SK-N-SH (cell line): ENCODE results near the gene TRPM8. TPM values are rescaled to one million over a fixed set of nuclear protein-coding genes. Genes with fewer than 3 reads are reported as not detected.
"Not testable (repeated sequence)": the region's sequence is repeated elsewhere in the genome, so short reads cannot be mapped to it uniquely, and the experiment has no call there.

Experiments
- CTCF ChIA-PET: fragments of 300-600, 350-600 bp; formaldehyde crosslinking; extraction: SDS; loops from one replicate; lab custom pipeline; 2021; lab: Yijun Ruan, JAX
- POLR2A ChIA-PET: fragments of 350-600 bp; sonication (Branson Sonifier 250); formaldehyde crosslinking; extraction: SDS; loops from one replicate; lab custom pipeline; 2020; ENCODE audit warnings: antibody characterized with exemption, inconsistent platforms; lab: Yijun Ruan, JAX
- DNase-seq: peaks from one replicate; pipeline ENCODE4 v3.0.0; 2012
- H2AFZ ChIP-seq: fragments of 200-600 bp; sonication (generic); 2 replicates; pipeline ENCODE4 v1.8.1; 2016; ENCODE audit warnings: antibody characterized with exemption, mild to moderate bottlenecking, low read depth
- H3F3A ChIP-seq: fragments of 200-600 bp; sonication (generic); replicated peaks from 2 replicates; pipeline ENCODE3; 2016; ENCODE audit warnings: antibody characterized with exemption, mild to moderate bottlenecking; ENCODE audit not compliant: insufficient read depth
- H3K27ac ChIP-seq, 2 experiments: fragments of 200-500 bp in 1 of 2; fragments of 200-600 bp in 1 of 2; sonication (Bioruptor generic) in 1 of 2; sonication (generic), shearing (Covaris generic) in 1 of 2; 2 replicates each; pipeline versions ENCODE4 v1.5.1 to v1.6.1; 2014 to 2016; ENCODE audit warnings: low read depth in 2 of 2, inconsistent platforms in 1 of 2, low read length in 1 of 2, mild to moderate bottlenecking in 1 of 2, mixed read lengths in 1 of 2
- H3K27me3 ChIP-seq: fragments of 200-600 bp; sonication (generic), shearing (Covaris generic); 2 replicates; pipeline ENCODE4 v1.6.1; 2016; ENCODE audit warnings: mixed run types; ENCODE audit not compliant: insufficient read depth
- H3K36me3 ChIP-seq, 2 experiments: fragments of 200-500 bp in 1 of 2; fragments of 200-600 bp in 1 of 2; sonication (Bioruptor generic) in 1 of 2; sonication (generic) in 1 of 2; replicated peaks in 1 of 2; 2 replicates each; pipeline versions ENCODE3 to v1.5.1; 2014 to 2016; ENCODE audit warnings: low read length in 1 of 2, mild to moderate bottlenecking in 1 of 2; ENCODE audit not compliant: insufficient read depth in 2 of 2, control insufficient read depth in 1 of 2
- H3K4me1 ChIP-seq, 2 experiments: fragments of 200-500 bp in 1 of 2; fragments of 200-600 bp in 1 of 2; sonication (Bioruptor generic) in 1 of 2; sonication (generic), shearing (Covaris generic) in 1 of 2; 2 replicates each; pipeline versions ENCODE4 v1.5.1 to v1.6.1; 2014 to 2016; ENCODE audit warnings: low read depth in 1 of 2, low read length in 1 of 2, mixed run types in 1 of 2; ENCODE audit not compliant: insufficient read depth in 2 of 2, control insufficient read depth in 1 of 2
- H3K4me2 ChIP-seq: fragments of 200-600 bp; sonication (generic), shearing (Covaris generic); 2 replicates; pipeline ENCODE4 v1.6.1; 2017; ENCODE audit warnings: mixed run types
- H3K4me3 ChIP-seq, 2 experiments: fragments of 200-500 bp in 1 of 2; fragments of 200-600 bp in 1 of 2; sonication (Bioruptor generic) in 1 of 2; sonication (generic), shearing (Covaris generic) in 1 of 2; 2 replicates each; pipeline versions ENCODE4 v1.5.1 to v1.8.1; 2014 to 2016; ENCODE audit warnings: low read depth in 2 of 2, inconsistent platforms in 1 of 2, low read length in 1 of 2, mild to moderate bottlenecking in 1 of 2, mixed read lengths in 1 of 2, moderate library complexity in 1 of 2
- H3K79me2 ChIP-seq: fragments of 200-600 bp; sonication (generic); 2 replicates; pipeline ENCODE4 v1.8.1; 2017; ENCODE audit warnings: mild to moderate bottlenecking; ENCODE audit not compliant: insufficient read depth
- H3K9ac ChIP-seq: fragments of 200-600 bp; sonication (generic); 2 replicates; pipeline ENCODE4 v1.6.1; 2017; ENCODE audit warnings: mixed run types
- H3K9me2 ChIP-seq: fragments of 200-600 bp; sonication (generic); 2 replicates; pipeline ENCODE4 v1.6.1; 2017; ENCODE audit warnings: mixed run types
- H3K9me3 ChIP-seq: fragments of 200-600 bp; sonication (generic); 2 replicates; pipeline ENCODE4 v1.6.1; 2017; ENCODE audit warnings: mixed run types, mild to moderate bottlenecking, moderate library complexity
- H4K20me1 ChIP-seq: fragments of 200-600 bp; sonication (generic); 2 replicates; pipeline ENCODE4 v1.6.1; 2017; ENCODE audit warnings: mild to moderate bottlenecking, mixed run types; ENCODE audit not compliant: insufficient read depth
- CHD2 ChIP-seq: fragments of 150-350 bp; IDR thresholded peaks from 2 replicates; pipeline ENCODE4 v1.6.1; 2018; ENCODE audit warnings: low read length; ENCODE audit not compliant: partially characterized antibody
- EP300 ChIP-seq, 2 experiments: IDR thresholded peaks; 2 replicates each; pipeline versions ENCODE4 v1.4.0 to v1.6.1; 2012; ENCODE audit warnings: borderline replicate concordance in 1 of 2, low read depth in 1 of 2, low read length in 1 of 2
- FOXM1 ChIP-seq: IDR thresholded peaks from 2 replicates; pipeline ENCODE4 v1.4.0; 2012; ENCODE audit warnings: low read depth, mild to moderate bottlenecking
- MAX ChIP-seq: IDR thresholded peaks from 2 replicates; pipeline ENCODE4 v1.4.0; 2012; ENCODE audit warnings: low read depth
- MXI1 ChIP-seq: IDR thresholded peaks from 2 replicates; pipeline ENCODE4 v1.6.1; 2012; ENCODE audit warnings: mild to moderate bottlenecking, low read depth, low read length, improper control_type of control experiment
- NFIC ChIP-seq: IDR thresholded peaks from 2 replicates; pipeline ENCODE4 v1.4.0; 2012; ENCODE audit warnings: borderline replicate concordance
- NRF1 ChIP-seq: IDR thresholded peaks from 2 replicates; pipeline ENCODE4 v1.6.1; 2012; ENCODE audit warnings: low read depth, mild to moderate bottlenecking, low read length
- RXRA ChIP-seq: IDR thresholded peaks from 2 replicates; pipeline ENCODE4 v1.4.0; 2012; ENCODE audit warnings: low read depth, mild to moderate bottlenecking, borderline replicate concordance
- SIN3A ChIP-seq: IDR thresholded peaks from 2 replicates; pipeline ENCODE4 v1.6.1; 2012; ENCODE audit warnings: low read depth, mild to moderate bottlenecking, low read length, moderate library complexity, borderline replicate concordance
- SMC3 ChIP-seq: IDR thresholded peaks from 2 replicates; pipeline ENCODE4 v1.6.1; 2012; ENCODE audit warnings: low read depth, low read length, improper control_type of control experiment
- WGBS: methylation state at CpG from one replicate; pipeline ENCODE4 v1.1.6; 2017; ENCODE audit warnings: low lambda C conversion rate; 5-methylcytosine and 5-hydroxymethylcytosine counted together
- polyA plus RNA-seq, 3 experiments: library from polyadenylated mRNA; depleted of rRNA; stranded (reverse); fragments of >200 nt; gene quantifications; 2 replicates each; pipeline ENCODE4 v1.2.3, GENCODE V29; 2012
- TF ChIP-seq, protein P1 (sequence below): IDR thresholded peaks from 2 replicates; pipeline ENCODE4; 2012
- TF ChIP-seq, protein P2 (sequence below): IDR thresholded peaks from 2 replicates; pipeline ENCODE4 v1.4.0; 2012; ENCODE audit warnings: low read depth, borderline replicate concordance
- TF ChIP-seq, protein P3 (sequence below): IDR thresholded peaks from 2 replicates; pipeline ENCODE4 v1.6.1; 2012; ENCODE audit warnings: mild to moderate bottlenecking, low read depth, low read length, moderate library complexity

Gene TRPM8
- polyA plus RNA-seq, 1 of the 3 experiments (the other 2 are of a cell fraction) = 0.85 TPM

DNA sequence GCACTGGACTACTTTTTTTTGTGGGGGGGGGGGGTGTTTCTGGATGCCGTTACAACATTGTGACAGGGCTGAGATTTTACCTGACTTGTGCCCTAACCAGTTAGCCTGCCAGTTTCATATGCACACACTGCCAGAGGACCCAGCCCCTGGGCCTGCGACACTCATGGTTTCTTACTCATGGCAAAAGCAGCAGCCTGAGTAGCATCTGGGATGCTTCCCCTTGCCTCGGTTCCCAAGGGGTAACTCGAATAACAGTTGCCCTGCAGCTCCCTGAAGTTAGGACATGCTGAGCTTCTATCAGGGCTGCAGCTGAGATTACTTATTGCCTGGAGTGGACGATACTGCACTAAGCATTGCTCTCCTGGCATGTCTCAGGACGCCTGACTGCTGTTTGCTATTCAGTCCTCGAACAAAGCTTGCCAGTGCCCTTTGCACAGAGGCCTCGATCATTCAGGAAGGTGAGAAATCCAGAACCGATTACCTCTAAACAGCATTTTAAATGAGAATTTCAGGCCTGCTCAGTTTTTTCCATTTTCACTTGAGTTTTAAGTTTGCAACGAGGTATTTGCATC lies 47.9 kb downstream of the TRPM8 start (continued):
- TF ChIP-seq EP300 (IDR thresholded peaks at IDR 0.05; ENCODE audit: borderline replicate concordance in 1 of 2, low read depth in 1 of 2, low read length in 1 of 2) = no peak
- TF ChIP-seq, protein P1, sequence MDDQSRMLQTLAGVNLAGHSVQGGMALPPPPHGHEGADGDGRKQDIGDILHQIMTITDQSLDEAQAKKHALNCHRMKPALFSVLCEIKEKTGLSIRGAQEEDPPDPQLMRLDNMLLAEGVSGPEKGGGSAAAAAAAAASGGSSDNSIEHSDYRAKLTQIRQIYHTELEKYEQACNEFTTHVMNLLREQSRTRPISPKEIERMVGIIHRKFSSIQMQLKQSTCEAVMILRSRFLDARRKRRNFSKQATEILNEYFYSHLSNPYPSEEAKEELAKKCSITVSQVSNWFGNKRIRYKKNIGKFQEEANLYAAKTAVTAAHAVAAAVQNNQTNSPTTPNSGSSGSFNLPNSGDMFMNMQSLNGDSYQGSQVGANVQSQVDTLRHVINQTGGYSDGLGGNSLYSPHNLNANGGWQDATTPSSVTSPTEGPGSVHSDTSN = no peak
- TF ChIP-seq, protein P2, sequence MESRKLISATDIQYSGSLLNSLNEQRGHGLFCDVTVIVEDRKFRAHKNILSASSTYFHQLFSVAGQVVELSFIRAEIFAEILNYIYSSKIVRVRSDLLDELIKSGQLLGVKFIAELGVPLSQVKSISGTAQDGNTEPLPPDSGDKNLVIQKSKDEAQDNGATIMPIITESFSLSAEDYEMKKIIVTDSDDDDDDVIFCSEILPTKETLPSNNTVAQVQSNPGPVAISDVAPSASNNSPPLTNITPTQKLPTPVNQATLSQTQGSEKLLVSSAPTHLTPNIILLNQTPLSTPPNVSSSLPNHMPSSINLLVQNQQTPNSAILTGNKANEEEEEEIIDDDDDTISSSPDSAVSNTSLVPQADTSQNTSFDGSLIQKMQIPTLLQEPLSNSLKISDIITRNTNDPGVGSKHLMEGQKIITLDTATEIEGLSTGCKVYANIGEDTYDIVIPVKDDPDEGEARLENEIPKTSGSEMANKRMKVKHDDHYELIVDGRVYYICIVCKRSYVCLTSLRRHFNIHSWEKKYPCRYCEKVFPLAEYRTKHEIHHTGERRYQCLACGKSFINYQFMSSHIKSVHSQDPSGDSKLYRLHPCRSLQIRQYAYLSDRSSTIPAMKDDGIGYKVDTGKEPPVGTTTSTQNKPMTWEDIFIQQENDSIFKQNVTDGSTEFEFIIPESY = no peak
- no peak for TF ChIP-seq RXRA
- no peak for TF ChIP-seq SIN3A
- TF ChIP-seq NRF1 = no peak
- no peak for TF ChIP-seq NFIC

DNA sequence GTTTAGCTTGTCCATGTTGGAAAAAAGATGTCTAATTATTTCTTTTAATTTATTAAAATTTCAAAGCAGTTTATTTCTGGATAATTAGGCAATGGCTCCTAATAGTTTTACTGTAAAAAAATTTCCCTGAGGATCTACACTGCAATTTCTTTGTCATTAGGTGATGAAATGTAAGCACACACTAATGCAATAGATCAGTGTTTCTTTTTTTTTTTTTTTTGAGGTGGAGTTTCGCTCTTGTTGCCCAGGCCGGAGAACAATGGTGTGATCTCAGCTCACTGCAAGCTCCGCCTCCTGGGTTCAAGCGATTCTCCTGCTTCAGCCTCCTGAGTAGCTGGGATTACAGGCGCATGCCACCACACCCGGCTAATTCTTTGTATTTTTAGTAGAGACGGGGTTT lies 48.5 kb downstream of the TRPM8 start:
- H3K4me3 ChIP-seq, POLR2A ChIA-PET: not testable (repeated sequence)
- CTCF ChIA-PET = interaction anchor here (0.7 to 1.2 kb wide), 3 partner anchors 11 to 352 kb away, joined by 3 read pairs; no protein-coding TSS in a partner anchor

DNA sequence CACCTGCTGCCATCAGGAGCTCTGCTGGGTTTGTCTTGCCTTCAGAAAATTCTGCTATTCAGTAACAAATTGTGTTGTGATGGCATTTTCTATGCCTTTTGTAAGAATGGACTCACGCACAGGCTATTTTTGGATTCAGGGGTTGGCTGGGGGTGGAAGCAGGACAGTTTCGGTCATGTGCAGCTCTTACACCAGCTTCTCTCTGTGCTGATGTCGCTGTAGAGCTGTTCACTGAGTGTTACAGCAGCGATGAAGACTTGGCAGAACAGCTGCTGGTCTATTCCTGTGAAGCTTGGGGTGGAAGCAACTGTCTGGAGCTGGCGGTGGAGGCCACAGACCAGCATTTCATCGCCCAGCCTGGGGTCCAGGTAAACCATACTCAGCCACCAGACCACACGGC lies 49.2 kb downstream of the TRPM8 start:
- Histone ChIP-seq H3K36me3 (no peaks in the 10 kb centered on the region), H3K4me3 (no peak overlapping the region), H3K4me2 (no peak overlapping the region), H3K9ac (no peak overlapping the region), H2AFZ (no peak overlapping the region), H3K9me2 (no peaks in the 10 kb centered on the region), H4K20me1 (no peaks in the 10 kb centered on the region), H3K4me1 (no peaks in the 10 kb centered on the region), H3K27ac (no peak overlapping the region), H3K79me2 (no peaks in the 10 kb centered on the region), H3F3A (no peaks in the 10 kb centered on the region), H3K27me3 (no peaks in the 10 kb centered on the region), H3K9me3 (no peaks in the 10 kb centered on the region)
- 89% methylated on average over 4 of the region's 7 CpGs for WGBS
- no peak for DNase-seq
- ChIA-PET CTCF (interaction anchor here (0.7 to 1.4 kb wide), 3 partner anchors 13 to 535 kb away, joined by 3 to 5 read pairs (median 3); no protein-coding TSS in a partner anchor), POLR2A (no interaction called here)
- TF ChIP-seq FOXM1 = no peak
- TF ChIP-seq CHD2 = no peak
- no peak for TF ChIP-seq MAX
- TF ChIP-seq, protein P2 = no peak
- TF ChIP-seq SMC3 = no peak
- no peak for TF ChIP-seq MXI1
- TF ChIP-seq, protein P3, sequence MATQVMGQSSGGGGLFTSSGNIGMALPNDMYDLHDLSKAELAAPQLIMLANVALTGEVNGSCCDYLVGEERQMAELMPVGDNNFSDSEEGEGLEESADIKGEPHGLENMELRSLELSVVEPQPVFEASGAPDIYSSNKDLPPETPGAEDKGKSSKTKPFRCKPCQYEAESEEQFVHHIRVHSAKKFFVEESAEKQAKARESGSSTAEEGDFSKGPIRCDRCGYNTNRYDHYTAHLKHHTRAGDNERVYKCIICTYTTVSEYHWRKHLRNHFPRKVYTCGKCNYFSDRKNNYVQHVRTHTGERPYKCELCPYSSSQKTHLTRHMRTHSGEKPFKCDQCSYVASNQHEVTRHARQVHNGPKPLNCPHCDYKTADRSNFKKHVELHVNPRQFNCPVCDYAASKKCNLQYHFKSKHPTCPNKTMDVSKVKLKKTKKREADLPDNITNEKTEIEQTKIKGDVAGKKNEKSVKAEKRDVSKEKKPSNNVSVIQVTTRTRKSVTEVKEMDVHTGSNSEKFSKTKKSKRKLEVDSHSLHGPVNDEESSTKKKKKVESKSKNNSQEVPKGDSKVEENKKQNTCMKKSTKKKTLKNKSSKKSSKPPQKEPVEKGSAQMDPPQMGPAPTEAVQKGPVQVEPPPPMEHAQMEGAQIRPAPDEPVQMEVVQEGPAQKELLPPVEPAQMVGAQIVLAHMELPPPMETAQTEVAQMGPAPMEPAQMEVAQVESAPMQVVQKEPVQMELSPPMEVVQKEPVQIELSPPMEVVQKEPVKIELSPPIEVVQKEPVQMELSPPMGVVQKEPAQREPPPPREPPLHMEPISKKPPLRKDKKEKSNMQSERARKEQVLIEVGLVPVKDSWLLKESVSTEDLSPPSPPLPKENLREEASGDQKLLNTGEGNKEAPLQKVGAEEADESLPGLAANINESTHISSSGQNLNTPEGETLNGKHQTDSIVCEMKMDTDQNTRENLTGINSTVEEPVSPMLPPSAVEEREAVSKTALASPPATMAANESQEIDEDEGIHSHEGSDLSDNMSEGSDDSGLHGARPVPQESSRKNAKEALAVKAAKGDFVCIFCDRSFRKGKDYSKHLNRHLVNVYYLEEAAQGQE = no peak

More for the DNA sequence above, 48.5 kb downstream of the TRPM8 start:
- H3K4me2 ChIP-seq, H3K4me1 ChIP-seq, H3K27me3 ChIP-seq, H2AFZ ChIP-seq, H3K9me2 ChIP-seq, H3K9ac ChIP-seq, H3K36me3 ChIP-seq, H3K27ac ChIP-seq, H3F3A ChIP-seq, DNase-seq, H3K9me3 ChIP-seq, H3K79me2 ChIP-seq, H4K20me1 ChIP-seq: not testable (repeated sequence)
- 97% methylated on average over 7 of the region's 7 CpGs for WGBS
